ENCODE measurements around the gene HOPX. TPM values are rescaled to one million over a fixed set of nuclear protein-coding genes. Genes with fewer than 3 reads are reported as not detected.
"Not testable (repeated sequence)": the region's sequence is repeated elsewhere in the genome, so short reads cannot be mapped to it uniquely, and the experiment has no call there.

HOPX gene
- total RNA-seq, 1 donor from 2014 or later = 0.96 TPM

GRCh38 chr4:56640621-56641493 lies 40.2 kb downstream of the HOPX start:
- no peaks in the 10 kb centered on the region for H3K27me3 ChIP-seq (ENCODE audit: control insufficient read depth, insufficient read depth, low read length)
- no peak for TF ChIP-seq CTCF (IDR thresholded peaks at IDR 0.05; ENCODE audit: insufficient read depth, low read length, poor library complexity, severe bottlenecking)
- H3K4me3 ChIP-seq (ENCODE audit: low read depth, low read length) = no peak overlapping the region
- H3K36me3 ChIP-seq (ENCODE audit: control insufficient read depth, insufficient read depth, low read length) = no peaks in the 10 kb centered on the region
- no peak for DNase-seq (ENCODE audit: low read depth)

- TF ChIP-seq CTCF (IDR thresholded peaks at IDR 0.05; ENCODE audit: insufficient read depth, low read length, poor library complexity, severe bottlenecking) = no peak
- DNase-seq (ENCODE audit: low read depth) = no peak
- H3K27me3 ChIP-seq (ENCODE audit: control insufficient read depth, insufficient read depth, low read length) = no peaks in the 10 kb centered on the region
- H3K36me3 ChIP-seq (ENCODE audit: control insufficient read depth, insufficient read depth, low read length) = no peaks in the 10 kb centered on the region
- no peak overlapping the region for H3K4me3 ChIP-seq (ENCODE audit: low read depth, low read length)
Measured at GRCh38 chr4:56637791-56638190, 43.3 kb downstream of the HOPX start.

- H3K4me3 ChIP-seq (ENCODE audit: low read depth, low read length) = no peak overlapping the region
- no peak for TF ChIP-seq CTCF (IDR thresholded peaks at IDR 0.05; ENCODE audit: insufficient read depth, low read length, poor library complexity, severe bottlenecking)
- DNase-seq (ENCODE audit: low read depth) = no peak
- no peaks in the 10 kb centered on the region for H3K27me3 ChIP-seq (ENCODE audit: control insufficient read depth, insufficient read depth, low read length)
- no peaks in the 10 kb centered on the region for H3K36me3 ChIP-seq (ENCODE audit: control insufficient read depth, insufficient read depth, low read length)
Measured at GRCh38 chr4:56637154-56637553, 43.9 kb downstream of the HOPX start.

- H3K4me3 ChIP-seq (ENCODE audit: low read depth, low read length); H3K36me3 ChIP-seq (ENCODE audit: control insufficient read depth, insufficient read depth, low read length); H3K27me3 ChIP-seq (ENCODE audit: control insufficient read depth, insufficient read depth, low read length); DNase-seq (ENCODE audit: low read depth): not testable (repeated sequence)
Measured at GRCh38 chr4:56634954-56635353, 46.1 kb downstream of the HOPX start.

GRCh38 chr4:56633486-56633885 lies 47.6 kb downstream of the HOPX start:
- H3K27me3 ChIP-seq (ENCODE audit: control insufficient read depth, insufficient read depth, low read length) = no peaks in the 10 kb centered on the region
- TF ChIP-seq CTCF (IDR thresholded peaks at IDR 0.05; ENCODE audit: insufficient read depth, low read length, poor library complexity, severe bottlenecking) = no peak
- H3K4me3 ChIP-seq (ENCODE audit: low read depth, low read length) = no peak overlapping the region
- no peak for DNase-seq (ENCODE audit: low read depth)
- no peaks in the 10 kb centered on the region for H3K36me3 ChIP-seq (ENCODE audit: control insufficient read depth, insufficient read depth, low read length)

- no peak for DNase-seq (ENCODE audit: low read depth)
- Histone ChIP-seq H3K4me3 (ENCODE audit: low read depth, low read length) (no peak overlapping the region), H3K27me3 (ENCODE audit: control insufficient read depth, insufficient read depth, low read length) (no peaks in the 10 kb centered on the region), H3K36me3 (ENCODE audit: control insufficient read depth, insufficient read depth, low read length) (no peaks in the 10 kb centered on the region)
- no peak for TF ChIP-seq CTCF (IDR thresholded peaks at IDR 0.05; ENCODE audit: insufficient read depth, low read length, poor library complexity, severe bottlenecking)
Measured at GRCh38 chr4:56630876-56631666, 50.0 kb downstream of the HOPX start.

All from kidney epithelial cell (primary cell).